GM18519 (cell line): ENCODE data around the gene WDR37.

Source experiments
- ATAC-seq: cut with Tn5 transposase; IDR thresholded peaks from one replicate; pipeline ENCODE4 v1.9.1; 2021; ENCODE audit warnings: mild to moderate bottlenecking, moderate library complexity; ENCODE audit not compliant: unreplicated experiment, low FRiP score

Gene WDR37

GRCh38 chr10:1180071-1180730 is 124.0 kb downstream of the WDR37 start:
- no peak for ATAC-seq

GRCh38 chr10:1180836-1181235 is 124.7 kb downstream of the WDR37 start:
- no peak for ATAC-seq
